Testis (tissue), 3 donors: ENCODE data around the gene OXA1L. TPM values are rescaled to one million over a fixed set of nuclear protein-coding genes. Genes with fewer than 3 reads are reported as not detected.

Source experiments
- DNase-seq: peaks from one replicate; pipeline ENCODE4 v3.0.0-alpha.2; 2019
- H3K27ac ChIP-seq, 2 donors: fragments of 200-600 bp; sonication (generic); one replicate each; pipeline ENCODE4 v1.5.1; 2019
- H3K27me3 ChIP-seq: fragments of 200-600 bp; sonication (generic); one replicate; pipeline ENCODE4 v1.5.1; 2019
- H3K36me3 ChIP-seq: fragments of 200-600 bp; sonication (generic); one replicate; pipeline ENCODE4 v1.5.1; 2017; ENCODE audit warnings: low read depth; ENCODE audit errors: missing control alignments
- H3K4me1 ChIP-seq: fragments of 200-600 bp; sonication (generic); one replicate; pipeline ENCODE4 v1.5.1; 2019
- H3K4me3 ChIP-seq, 2 donors: fragments of 200-600 bp; sonication (generic); one replicate each; pipeline ENCODE4 v1.5.1; 2017 to 2019
- H3K9me3 ChIP-seq: fragments of 200-600 bp; sonication (generic); one replicate; pipeline ENCODE4 v1.5.1; 2017
- POLR2A ChIP-seq: fragments of 450-650 bp; IDR thresholded peaks from one replicate; pipeline ENCODE4 v1.6.1; 2017; ENCODE audit warnings: antibody characterized with exemption, mild to moderate bottlenecking, moderate library complexity
- WGBS, 2 donors: methylation state at CpG; one replicate each; pipeline ENCODE4 v1.1.5; 2018; 5-methylcytosine and 5-hydroxymethylcytosine counted together
- intact Hi-C: fragments of 100-400 bp; cut with DNase I; formaldehyde crosslinking; loops from one replicate; pipeline ENCODE4 v1.15.1; 2023; ENCODE audit warnings: low total_unique reads
- polyA plus RNA-seq: library from polyadenylated mRNA; stranded (reverse); fragments of 350-450 nt; fragmentation: Illumina TruSeq; extraction: RNeasy Lipid Tissue Mini Kit (QIAGEN cat#74804); gene quantifications from one replicate; pipeline ENCODE4 v1.2.3, GENCODE V29; 2014; ENCODE audit warnings: low read depth, low replicate concordance; ENCODE audit not compliant: insufficient read depth
- total RNA-seq, 2 donors: library from RNA; depleted of rRNA; stranded (reverse); fragments of >200 nt; gene quantifications; one replicate each; pipeline ENCODE4 v1.2.3, GENCODE V29; 2016
- TF ChIP-seq, protein P1 (sequence below), 3 experiments: fragments of 450-650 bp in 2 of 3; fragments of 200-600 bp in 1 of 3; sonication (generic) in 1 of 3; IDR thresholded peaks; one replicate each; pipeline ENCODE4 v1.5.1; 2016 to 2019; ENCODE audit warnings: antibody characterized with exemption in 3 of 3, mild to moderate bottlenecking in 2 of 3, moderate library complexity in 1 of 3

OXA1L gene
- total and polyA plus RNA-seq, 3 donors from 2014 or later, result 61.7 to 79.8 (median 76.8) TPM

- no peak for TF ChIP-seq POLR2A
- TF ChIP-seq, protein P1, sequence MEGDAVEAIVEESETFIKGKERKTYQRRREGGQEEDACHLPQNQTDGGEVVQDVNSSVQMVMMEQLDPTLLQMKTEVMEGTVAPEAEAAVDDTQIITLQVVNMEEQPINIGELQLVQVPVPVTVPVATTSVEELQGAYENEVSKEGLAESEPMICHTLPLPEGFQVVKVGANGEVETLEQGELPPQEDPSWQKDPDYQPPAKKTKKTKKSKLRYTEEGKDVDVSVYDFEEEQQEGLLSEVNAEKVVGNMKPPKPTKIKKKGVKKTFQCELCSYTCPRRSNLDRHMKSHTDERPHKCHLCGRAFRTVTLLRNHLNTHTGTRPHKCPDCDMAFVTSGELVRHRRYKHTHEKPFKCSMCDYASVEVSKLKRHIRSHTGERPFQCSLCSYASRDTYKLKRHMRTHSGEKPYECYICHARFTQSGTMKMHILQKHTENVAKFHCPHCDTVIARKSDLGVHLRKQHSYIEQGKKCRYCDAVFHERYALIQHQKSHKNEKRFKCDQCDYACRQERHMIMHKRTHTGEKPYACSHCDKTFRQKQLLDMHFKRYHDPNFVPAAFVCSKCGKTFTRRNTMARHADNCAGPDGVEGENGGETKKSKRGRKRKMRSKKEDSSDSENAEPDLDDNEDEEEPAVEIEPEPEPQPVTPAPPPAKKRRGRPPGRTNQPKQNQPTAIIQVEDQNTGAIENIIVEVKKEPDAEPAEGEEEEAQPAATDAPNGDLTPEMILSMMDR (IDR thresholded peaks at IDR 0.05), result no peak
- peaks cover 6% of the 10 kb centered on the region for H3K4me1 ChIP-seq
- intact Hi-C loops, result no loop called here
- no peaks in the 10 kb centered on the region for H3K36me3 ChIP-seq
- whole genome bisulfite sequencing, 2 donors, result 49 to 60% methylated on average over 1 to 2 of the region's 2 CpGs
- no peaks in the 10 kb centered on the region for H3K9me3 ChIP-seq
- no peak overlapping the region for H3K4me3 ChIP-seq
- H3K27me3 ChIP-seq, result no peaks in the 10 kb centered on the region
- DNase-seq, result no peak
- H3K27ac ChIP-seq, result no peak overlapping the region
Observed at GRCh38 chr14:22780105-22780679, 13.7 kb downstream of the OXA1L start.

- DNase-seq, result no peak
- Histone ChIP-seq H3K36me3 (no peaks in the 10 kb centered on the region), H3K27me3 (no peaks in the 10 kb centered on the region), H3K9me3 (no peaks in the 10 kb centered on the region), H3K4me1 (peaks cover 6% of the 10 kb centered on the region), H3K27ac (no peak overlapping the region), H3K4me3 (no peak overlapping the region)
- TF ChIP-seq POLR2A, result no peak
- TF ChIP-seq, protein P1 (IDR thresholded peaks at IDR 0.05), result no peak
- intact Hi-C loops, result no loop called here
- 74 to 84% methylated on average over 5 of the region's 5 CpGs for WGBS, 2 donors
Observed at GRCh38 chr14:22780941-22781300, 14.4 kb downstream of the OXA1L start.

- intact Hi-C loops, result no loop called here
- TF ChIP-seq, protein P1 (IDR thresholded peaks at IDR 0.05), result no peak
- no peak for TF ChIP-seq POLR2A
- 0% methylated on average over 1 of the region's 1 CpG for WGBS, 2 donors
Observed at GRCh38 chr14:22781301-22781991, 15.0 kb downstream of the OXA1L start.

GRCh38 chr14:22786685-22787084, 20.2 kb downstream of the OXA1L start:
- Histone ChIP-seq H3K4me1 (no peaks in the 10 kb centered on the region), H3K36me3 (no peaks in the 10 kb centered on the region), H3K4me3 (no peak overlapping the region), H3K27me3 (no peaks in the 10 kb centered on the region), H3K9me3 (no peaks in the 10 kb centered on the region), H3K27ac (no peak overlapping the region)
- no peak for TF ChIP-seq POLR2A
- TF ChIP-seq, protein P1 (IDR thresholded peaks at IDR 0.05), result no peak
- 88 to 92% methylated on average over 4 of the region's 4 CpGs for WGBS, 2 donors
- DNase-seq, result no peak
- intact Hi-C loops, result no loop called here

More at GRCh38 chr14:22781301-22781991, 15.0 kb downstream of the OXA1L start:
- Histone ChIP-seq H3K36me3 (no peaks in the 10 kb centered on the region), H3K4me3 (no peak overlapping the region), H3K27ac (no peak overlapping the region), H3K27me3 (no peaks in the 10 kb centered on the region), H3K9me3 (no peaks in the 10 kb centered on the region), H3K4me1 (peaks cover 6% of the 10 kb centered on the region)
- no peak for DNase-seq

GRCh38 chr14:22791301-22791700, 24.8 kb downstream of the OXA1L start:
- no peak overlapping the region for H3K4me3 ChIP-seq
- no peak for DNase-seq
- no peaks in the 10 kb centered on the region for H3K4me1 ChIP-seq
- intact Hi-C loops, result no loop called here
- TF ChIP-seq, protein P1 (IDR thresholded peaks at IDR 0.05), result no peak
- no peak for TF ChIP-seq POLR2A
- H3K27ac ChIP-seq, result no peak overlapping the region
- WGBS, 2 donors, result 55 to 58% methylated on average over 3 of the region's 3 CpGs
- H3K36me3 ChIP-seq, result no peaks in the 10 kb centered on the region
- no peaks in the 10 kb centered on the region for H3K9me3 ChIP-seq
- no peaks in the 10 kb centered on the region for H3K27me3 ChIP-seq
